Measurements from ENCODE around the gene SPTBN1.

SPTBN1 gene

GRCh38 chr2:54659527-54659926, 203.4 kb downstream of the SPTBN1 start:
- TF ChIP-seq, protein P1, sequence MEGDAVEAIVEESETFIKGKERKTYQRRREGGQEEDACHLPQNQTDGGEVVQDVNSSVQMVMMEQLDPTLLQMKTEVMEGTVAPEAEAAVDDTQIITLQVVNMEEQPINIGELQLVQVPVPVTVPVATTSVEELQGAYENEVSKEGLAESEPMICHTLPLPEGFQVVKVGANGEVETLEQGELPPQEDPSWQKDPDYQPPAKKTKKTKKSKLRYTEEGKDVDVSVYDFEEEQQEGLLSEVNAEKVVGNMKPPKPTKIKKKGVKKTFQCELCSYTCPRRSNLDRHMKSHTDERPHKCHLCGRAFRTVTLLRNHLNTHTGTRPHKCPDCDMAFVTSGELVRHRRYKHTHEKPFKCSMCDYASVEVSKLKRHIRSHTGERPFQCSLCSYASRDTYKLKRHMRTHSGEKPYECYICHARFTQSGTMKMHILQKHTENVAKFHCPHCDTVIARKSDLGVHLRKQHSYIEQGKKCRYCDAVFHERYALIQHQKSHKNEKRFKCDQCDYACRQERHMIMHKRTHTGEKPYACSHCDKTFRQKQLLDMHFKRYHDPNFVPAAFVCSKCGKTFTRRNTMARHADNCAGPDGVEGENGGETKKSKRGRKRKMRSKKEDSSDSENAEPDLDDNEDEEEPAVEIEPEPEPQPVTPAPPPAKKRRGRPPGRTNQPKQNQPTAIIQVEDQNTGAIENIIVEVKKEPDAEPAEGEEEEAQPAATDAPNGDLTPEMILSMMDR (IDR thresholded peaks at IDR 0.05; ENCODE audit: low read depth, low read length) = no peak
- H3K4me3 ChIP-seq (ENCODE audit: low read depth, low read length) = no peak overlapping the region

GRCh38 chr2:54660752-54661151, 204.6 kb downstream of the SPTBN1 start:
- H3K4me3 ChIP-seq (ENCODE audit: low read depth, low read length) = no peak overlapping the region
- TF ChIP-seq, protein P1 (IDR thresholded peaks at IDR 0.05; ENCODE audit: low read depth, low read length) = no peak

DNA sequence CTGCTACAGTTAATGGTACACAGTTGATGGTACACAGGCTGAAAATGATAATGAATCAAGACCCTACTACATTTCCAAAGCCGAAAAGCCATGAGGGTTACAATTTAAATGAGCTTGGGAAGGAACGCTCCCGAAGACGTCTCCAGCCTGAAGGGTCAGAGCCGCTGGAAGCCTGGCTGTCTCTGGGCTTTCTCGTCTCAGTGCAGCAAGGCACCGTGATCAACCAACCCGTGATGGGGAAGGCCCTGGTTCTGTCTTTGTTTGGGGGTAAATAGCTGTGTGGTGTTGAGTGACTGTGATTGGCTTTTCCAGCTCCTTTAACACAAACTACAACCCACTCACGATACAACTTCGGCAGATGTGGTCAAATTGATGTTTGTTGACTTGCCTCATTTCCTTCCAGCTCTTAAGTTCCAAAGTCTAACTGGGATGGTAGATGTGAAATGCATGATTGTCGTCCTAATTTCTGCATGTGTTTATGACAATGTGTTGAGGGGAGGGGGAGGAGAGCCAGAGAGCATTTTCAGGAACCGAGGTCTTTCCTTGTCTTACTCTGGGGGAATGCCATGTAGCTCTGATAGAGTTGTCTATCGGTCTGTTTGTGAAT, 207.4 kb downstream of the SPTBN1 start:
- TF ChIP-seq, protein P1 (IDR thresholded peaks at IDR 0.05; ENCODE audit: low read depth, low read length) = no peak
- H3K4me3 ChIP-seq (ENCODE audit: low read depth, low read length) = no peak overlapping the region

- TF ChIP-seq, protein P1 (IDR thresholded peaks at IDR 0.05; ENCODE audit: low read depth, low read length) = no peak
- no peak overlapping the region for H3K4me3 ChIP-seq (ENCODE audit: low read depth, low read length)
These were observed 208.2 kb downstream of the SPTBN1 start for GRCh38 chr2:54664238-54664786.

GRCh38 chr2:54665436-54665856, 209.3 kb downstream of the SPTBN1 start:
- TF ChIP-seq, protein P1 (IDR thresholded peaks at IDR 0.05; ENCODE audit: low read depth, low read length) = peak; percentile 42
- no peak overlapping the region for H3K4me3 ChIP-seq (ENCODE audit: low read depth, low read length)

DNA sequence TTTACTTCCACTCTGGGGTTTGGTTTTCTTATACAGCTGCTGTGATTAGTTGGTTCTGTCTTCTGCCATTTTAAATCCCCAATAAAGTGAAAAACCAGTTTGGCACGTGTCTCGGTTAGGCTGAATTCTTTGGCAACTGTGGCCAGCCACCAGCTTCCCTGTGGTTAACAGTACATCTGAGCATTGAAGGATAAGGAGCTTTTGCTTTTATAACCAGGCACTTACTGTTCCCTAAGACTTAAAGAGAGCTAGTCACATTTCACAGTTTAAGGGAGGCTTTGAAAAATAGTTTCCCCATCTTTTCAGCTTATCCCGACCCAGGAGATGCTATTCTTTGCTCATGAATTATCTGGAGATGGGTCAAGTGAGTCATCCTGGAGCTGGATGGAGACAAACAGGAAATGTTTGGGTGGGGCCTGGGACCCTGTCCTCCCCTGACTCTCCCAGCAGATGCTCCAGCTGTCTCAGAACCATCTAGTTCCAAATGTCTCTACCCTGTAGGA, 210.1 kb downstream of the SPTBN1 start:
- TF ChIP-seq, protein P1 (IDR thresholded peaks at IDR 0.05; ENCODE audit: low read depth, low read length) = no peak
- no peak overlapping the region for H3K4me3 ChIP-seq (ENCODE audit: low read depth, low read length)

GRCh38 chr2:54666634-54667265, 210.6 kb downstream of the SPTBN1 start:
- H3K4me3 ChIP-seq (ENCODE audit: low read depth, low read length) = no peak overlapping the region
- TF ChIP-seq, protein P1 (IDR thresholded peaks at IDR 0.05; ENCODE audit: low read depth, low read length) = no peak

Data from WI38 (cell line).